GM12875 (cell line): ENCODE data around the gene SH3GL1.
A peak's percentile ranks its signal among the peaks of the same experiment; 100 is the strongest.

Experiments
- H3K4me3 ChIP-seq: one replicate; pipeline ENCODE4 v1.5.1; 2011; ENCODE audit warnings: low read depth, low read length, control low read depth
- TF ChIP-seq, protein P1 (sequence below): IDR thresholded peaks from 2 replicates; pipeline ENCODE4 v1.5.1; 2011; ENCODE audit warnings: low read depth, mild to moderate bottlenecking, control low read depth, inconsistent platforms, low read length, moderate library complexity, borderline replicate concordance; ENCODE audit not compliant: insufficient read depth

Gene SH3GL1

DNA sequence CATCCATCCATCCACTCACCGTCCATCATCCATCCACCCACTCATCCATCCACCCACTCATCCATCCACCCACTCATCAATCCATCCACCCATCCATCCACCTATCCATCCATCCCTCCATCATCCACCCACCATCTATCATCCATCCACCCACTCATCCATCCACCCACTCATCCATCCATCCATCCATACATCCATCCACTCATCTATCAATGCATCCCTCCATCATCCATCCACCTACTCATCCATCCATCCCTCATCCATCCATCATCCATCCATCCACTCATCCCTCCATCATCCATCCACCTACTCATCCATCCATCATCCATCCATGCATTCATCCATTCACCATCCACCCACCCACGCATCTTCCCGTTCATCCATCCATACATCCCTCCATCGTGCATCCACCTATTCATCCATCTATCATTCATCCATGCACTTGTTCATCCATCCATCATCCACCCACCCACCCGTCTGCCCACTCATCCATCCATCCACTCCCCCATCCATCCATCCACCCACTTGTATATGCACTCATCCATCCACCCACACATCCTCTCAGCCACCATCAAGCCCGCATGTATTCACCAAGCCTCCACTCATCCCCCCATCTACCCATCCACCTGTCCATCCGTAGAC, 65.3 kb downstream of the SH3GL1 start:
- TF ChIP-seq, protein P1, sequence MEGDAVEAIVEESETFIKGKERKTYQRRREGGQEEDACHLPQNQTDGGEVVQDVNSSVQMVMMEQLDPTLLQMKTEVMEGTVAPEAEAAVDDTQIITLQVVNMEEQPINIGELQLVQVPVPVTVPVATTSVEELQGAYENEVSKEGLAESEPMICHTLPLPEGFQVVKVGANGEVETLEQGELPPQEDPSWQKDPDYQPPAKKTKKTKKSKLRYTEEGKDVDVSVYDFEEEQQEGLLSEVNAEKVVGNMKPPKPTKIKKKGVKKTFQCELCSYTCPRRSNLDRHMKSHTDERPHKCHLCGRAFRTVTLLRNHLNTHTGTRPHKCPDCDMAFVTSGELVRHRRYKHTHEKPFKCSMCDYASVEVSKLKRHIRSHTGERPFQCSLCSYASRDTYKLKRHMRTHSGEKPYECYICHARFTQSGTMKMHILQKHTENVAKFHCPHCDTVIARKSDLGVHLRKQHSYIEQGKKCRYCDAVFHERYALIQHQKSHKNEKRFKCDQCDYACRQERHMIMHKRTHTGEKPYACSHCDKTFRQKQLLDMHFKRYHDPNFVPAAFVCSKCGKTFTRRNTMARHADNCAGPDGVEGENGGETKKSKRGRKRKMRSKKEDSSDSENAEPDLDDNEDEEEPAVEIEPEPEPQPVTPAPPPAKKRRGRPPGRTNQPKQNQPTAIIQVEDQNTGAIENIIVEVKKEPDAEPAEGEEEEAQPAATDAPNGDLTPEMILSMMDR, result no peak
- H3K4me3 ChIP-seq, result no peak overlapping the region

DNA sequence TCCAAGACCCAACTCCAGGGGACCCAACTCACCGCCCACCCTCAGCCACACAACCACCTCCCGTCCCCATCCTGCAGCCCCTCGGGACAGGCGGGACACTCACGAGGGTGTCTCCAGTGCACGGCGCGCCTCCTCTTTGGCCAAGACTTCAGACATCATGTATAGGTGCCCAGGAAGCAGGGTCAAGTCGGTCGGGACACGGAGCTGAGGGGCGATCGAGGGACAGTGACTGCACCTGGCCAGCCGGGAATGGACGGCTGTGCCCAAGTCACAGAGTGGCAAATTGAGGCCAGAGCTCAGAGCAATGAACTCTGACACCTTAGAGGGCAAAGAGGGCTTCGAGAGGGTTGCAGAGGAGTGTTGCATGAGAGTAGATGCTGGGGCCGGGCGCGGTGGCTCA, 70.5 kb downstream of the SH3GL1 start:
- TF ChIP-seq, protein P1, result no peak
- H3K4me3 ChIP-seq, result no peak overlapping the region

DNA sequence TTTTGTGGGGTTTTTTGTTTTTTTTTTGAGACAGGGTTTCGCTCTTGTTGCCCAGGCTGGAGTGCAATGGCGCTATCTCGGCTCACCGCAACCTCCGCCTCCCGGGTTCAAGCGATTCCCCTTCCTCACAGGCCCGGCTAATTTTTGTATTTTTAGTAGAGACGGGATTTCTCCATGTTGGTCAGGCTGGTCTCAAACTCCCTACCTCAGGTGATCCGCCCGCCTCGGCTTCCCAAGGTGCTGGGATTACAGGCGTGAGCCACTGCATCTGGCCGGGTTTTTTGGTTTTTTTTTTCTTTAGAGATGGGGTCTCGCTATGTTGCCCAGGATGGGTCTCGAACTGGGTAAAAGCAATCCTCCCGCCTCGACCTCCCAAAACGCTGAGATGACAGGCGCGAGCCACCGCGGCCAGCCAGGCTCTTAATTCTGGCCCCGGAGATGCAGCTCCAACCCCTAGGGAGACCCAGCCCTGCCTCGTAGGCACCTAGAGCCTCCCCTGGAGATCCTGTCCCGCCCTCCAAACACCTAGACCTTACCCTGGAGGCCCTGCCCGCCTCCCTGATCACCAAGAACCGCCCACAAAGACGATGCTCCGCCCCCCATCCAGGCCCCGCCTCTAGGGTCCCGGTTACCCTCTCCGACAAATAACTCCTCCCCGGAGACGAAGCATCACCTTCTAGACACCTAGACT, 71.2 kb downstream of the SH3GL1 start:
- H3K4me3 ChIP-seq, result peak overlapping the region; percentile 37

DNA sequence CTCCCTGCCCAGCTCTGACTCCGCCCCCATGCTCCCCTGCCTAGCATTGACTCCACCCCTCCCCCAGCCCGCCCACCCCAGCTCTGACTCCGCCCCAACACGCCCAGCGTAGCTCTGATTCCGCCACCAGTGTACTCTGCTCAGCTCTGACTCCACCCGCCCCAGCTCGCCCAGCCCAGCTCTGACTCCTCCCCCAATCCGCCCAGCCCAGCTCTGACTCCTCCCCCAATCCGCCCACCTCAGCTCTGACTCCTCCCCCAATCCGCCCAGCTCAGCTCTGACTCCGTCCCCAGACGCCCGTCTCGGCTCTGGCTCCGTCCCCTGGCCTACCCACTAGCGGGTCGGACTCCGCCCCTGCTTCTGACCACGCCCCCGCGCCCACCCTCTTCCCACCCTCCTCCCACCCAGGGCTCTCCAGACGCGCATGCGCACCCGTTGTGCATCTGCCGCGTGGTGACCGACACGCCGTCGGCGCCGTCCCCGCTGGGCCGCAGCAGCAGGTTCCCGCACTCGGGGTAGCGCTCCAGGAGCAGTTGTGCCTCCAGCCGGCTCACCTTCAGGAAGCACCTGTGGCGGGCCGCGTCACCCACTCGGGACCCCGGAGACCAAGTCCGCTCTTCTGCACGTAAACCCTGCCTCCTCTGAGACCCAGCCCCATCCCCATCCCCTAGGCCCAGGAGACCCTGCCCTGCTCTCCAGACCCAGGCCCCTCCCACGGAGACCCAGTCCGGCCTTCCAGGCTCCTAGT, 71.9 kb downstream of the SH3GL1 start:
- H3K4me3 ChIP-seq, result peak overlapping the region; percentile 37
- TF ChIP-seq, protein P1, result no peak

DNA sequence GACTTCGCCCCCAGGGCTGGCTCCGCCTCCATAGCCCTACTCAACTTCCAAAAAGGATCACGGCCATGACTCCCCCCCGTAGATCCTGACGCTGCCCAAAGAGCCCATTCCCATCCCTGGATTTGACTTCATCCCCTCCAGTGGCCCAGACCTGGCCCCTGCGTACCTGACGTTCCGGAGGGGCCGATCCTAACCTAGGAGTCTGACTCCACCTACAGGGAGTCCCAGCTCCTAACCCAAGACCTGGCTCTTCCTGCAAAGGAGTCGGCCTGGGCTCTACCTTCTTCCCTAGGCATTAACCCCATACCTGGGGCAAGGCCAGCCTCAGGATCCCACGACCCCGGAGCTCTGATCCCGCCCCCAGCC, 72.5 kb downstream of the SH3GL1 start:
- H3K4me3 ChIP-seq, result no peak overlapping the region
- TF ChIP-seq, protein P1, result no peak

DNA sequence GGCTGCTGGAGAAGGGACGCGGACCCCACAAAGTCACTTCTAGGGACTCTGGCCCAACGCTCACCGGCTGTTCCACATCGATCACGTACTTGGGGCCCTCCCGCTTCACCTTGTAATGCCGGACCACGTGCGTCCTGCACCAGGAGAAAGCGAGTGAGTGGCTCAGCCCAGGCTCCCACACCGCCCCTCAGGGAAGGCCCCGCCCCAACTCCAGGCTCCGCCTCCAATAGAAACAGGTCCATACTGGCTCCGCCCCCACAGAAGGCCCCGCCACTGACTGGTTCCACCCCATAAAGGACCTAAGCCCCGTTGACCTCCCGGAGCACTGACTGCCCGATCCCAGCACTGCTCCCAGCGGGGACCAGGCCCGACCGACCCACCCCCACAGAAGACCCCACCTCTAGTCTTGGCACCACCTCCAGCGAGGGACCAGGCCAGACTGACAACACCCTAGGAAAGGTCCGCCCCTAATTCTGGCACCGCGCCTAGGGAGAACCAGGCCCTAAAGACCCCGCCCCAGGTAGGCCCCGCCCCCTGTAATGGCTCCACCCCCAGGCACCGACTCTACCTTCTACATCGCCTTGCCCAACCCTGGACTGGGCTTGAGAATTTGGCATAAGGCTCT, 73.0 kb downstream of the SH3GL1 start:
- H3K4me3 ChIP-seq, result no peak overlapping the region
- TF ChIP-seq, protein P1, result no peak

DNA sequence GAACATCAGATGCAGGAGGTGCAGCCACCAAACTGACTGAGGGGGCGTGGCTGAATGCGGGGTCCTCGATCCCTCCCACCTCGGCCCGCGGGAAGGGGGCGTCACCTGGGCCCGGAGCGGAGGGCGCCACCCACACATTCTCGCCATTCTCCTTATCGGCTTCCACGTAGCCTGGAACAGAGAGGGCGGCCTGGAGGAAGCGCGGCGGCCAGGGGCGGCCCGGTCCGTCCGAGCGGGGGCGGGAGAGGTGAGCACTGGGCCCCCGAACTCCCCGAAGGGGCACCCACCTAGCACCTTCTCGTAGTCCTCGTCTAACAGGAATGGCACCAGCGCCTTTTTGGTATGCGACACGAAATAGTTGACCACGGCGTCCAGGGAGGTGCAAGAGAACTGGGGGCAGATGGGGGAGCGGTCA, 73.5 kb downstream of the SH3GL1 start:
- TF ChIP-seq, protein P1, result no peak
- no peak overlapping the region for H3K4me3 ChIP-seq
